Measurements from ENCODE around the gene FRY. TPM values are rescaled to one million over a fixed set of nuclear protein-coding genes. Genes with fewer than 3 reads are reported as not detected.

FRY gene
- total and polyA plus RNA-seq, 2 donors from 2014 or later, result 21.8 to 69.5 TPM

DNA sequence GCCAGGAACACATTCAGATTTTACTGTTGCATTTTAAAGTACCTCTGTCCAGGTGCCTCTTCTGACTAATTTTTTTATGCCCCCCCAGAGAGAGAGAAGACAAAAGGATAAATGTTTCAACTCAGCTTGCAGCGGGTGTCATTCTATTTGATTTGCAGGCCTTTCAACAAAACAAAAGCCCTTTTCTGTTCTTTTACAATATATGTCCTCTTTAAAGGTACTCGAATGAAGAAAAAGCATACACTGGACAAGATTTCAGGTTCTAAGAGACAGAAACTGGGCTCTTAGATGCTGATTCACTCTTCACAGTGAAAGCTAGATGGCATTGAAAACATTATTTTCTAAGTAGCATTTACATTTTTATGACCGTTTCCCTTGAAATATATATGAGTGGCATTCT lies 2.9 kb upstream of the FRY start:
- intact Hi-C loops (cut with DNase I), result no loop called here
- no peak overlapping the region for H3K27ac ChIP-seq (ENCODE audit: low read depth in 2 of 2, low read length in 2 of 2)
- H3K4me1 ChIP-seq (ENCODE audit: control insufficient read depth in 2 of 3, insufficient read depth in 2 of 3, low read depth in 1 of 3, low read length in 3 of 3), result peaks cover 0 to 4% (median 2%) of the 10 kb centered on the region in 3 donors
- no peaks in the 10 kb centered on the region for H3K36me3 ChIP-seq (ENCODE audit: control insufficient read depth in 2 of 3, insufficient read depth in 3 of 3, low read length in 3 of 3)
- H3K27me3 ChIP-seq (ENCODE audit: control insufficient read depth, insufficient read depth, low read length), result no peaks in the 10 kb centered on the region
- no peak overlapping the region for H3K9ac ChIP-seq (ENCODE audit: low read length in 3 of 3)
- no peaks in the 10 kb centered on the region for H3K9me3 ChIP-seq (ENCODE audit: control insufficient read depth in 2 of 3, insufficient read depth in 1 of 3, low read length in 3 of 3)
- no peak for DNase-seq
- H3K4me3 ChIP-seq (ENCODE audit: low read length in 3 of 3), result no peak overlapping the region
- TF ChIP-seq, protein P1, sequence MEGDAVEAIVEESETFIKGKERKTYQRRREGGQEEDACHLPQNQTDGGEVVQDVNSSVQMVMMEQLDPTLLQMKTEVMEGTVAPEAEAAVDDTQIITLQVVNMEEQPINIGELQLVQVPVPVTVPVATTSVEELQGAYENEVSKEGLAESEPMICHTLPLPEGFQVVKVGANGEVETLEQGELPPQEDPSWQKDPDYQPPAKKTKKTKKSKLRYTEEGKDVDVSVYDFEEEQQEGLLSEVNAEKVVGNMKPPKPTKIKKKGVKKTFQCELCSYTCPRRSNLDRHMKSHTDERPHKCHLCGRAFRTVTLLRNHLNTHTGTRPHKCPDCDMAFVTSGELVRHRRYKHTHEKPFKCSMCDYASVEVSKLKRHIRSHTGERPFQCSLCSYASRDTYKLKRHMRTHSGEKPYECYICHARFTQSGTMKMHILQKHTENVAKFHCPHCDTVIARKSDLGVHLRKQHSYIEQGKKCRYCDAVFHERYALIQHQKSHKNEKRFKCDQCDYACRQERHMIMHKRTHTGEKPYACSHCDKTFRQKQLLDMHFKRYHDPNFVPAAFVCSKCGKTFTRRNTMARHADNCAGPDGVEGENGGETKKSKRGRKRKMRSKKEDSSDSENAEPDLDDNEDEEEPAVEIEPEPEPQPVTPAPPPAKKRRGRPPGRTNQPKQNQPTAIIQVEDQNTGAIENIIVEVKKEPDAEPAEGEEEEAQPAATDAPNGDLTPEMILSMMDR (IDR thresholded peaks at IDR 0.05; ENCODE audit: borderline replicate concordance, extremely low read depth, insufficient read depth), result no peak
- FAIRE-seq, result no peak

DNA sequence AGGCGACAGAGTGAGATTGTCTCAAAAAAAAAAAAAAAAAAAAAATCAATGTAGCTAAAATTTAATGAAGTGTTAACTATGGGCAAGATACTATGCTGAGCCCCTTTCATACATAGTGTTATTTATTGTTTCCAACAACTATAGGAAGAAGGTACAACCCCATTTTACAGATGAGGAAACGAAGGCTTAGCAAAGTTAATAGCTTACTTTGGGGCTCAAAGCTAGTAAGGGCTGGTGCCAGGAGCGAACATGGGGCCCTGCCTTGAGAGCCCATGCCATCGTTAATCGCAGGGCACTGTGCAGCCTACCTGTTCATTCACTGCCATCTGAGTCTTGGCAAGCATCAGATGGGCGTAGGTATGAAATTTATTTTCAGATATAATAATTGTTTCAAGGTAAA lies 1.9 kb upstream of the FRY start:
- peaks cover 0 to 4% (median 3%) of the 10 kb centered on the region in 3 donors for H3K4me1 ChIP-seq (ENCODE audit: control insufficient read depth in 2 of 3, insufficient read depth in 2 of 3, low read depth in 1 of 3, low read length in 3 of 3)
- intact Hi-C loops (cut with DNase I), result no loop called here

DNA sequence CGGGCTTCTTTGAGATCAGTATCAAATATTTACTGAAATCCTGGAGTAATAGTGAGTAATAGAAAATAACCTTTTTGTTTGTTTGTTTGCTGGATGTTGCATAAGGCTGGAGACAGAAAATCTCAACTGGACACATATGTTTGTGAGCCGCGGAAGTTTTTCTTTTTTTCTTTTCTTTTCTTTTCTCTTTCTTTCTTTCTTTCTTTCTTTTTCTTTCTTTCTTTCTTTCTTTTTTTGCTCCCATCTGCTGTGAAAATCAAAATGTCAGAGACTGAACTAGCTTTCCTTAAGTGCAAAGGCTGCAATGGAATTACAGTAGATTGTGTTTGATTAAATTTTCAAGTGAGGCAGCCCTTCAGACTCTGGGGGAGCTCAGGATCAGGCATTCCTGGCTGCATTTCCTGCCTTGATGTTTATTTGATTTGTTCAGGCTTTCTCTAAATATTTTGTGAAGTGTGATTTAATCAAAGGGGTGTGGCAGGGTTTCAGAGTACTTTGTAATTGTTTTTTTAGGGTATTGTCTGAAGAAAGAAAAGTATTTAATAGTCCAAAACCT lies 319 bp downstream of the FRY start:
- Histone ChIP-seq H3K27ac (ENCODE audit: low read depth in 2 of 2, low read length in 2 of 2) (peak overlapping the region in 1 of 2 donors; percentile 73), H3K9me3 (ENCODE audit: control insufficient read depth in 2 of 3, insufficient read depth in 1 of 3, low read length in 3 of 3) (no peaks in the 10 kb centered on the region), H3K9ac (ENCODE audit: low read length in 3 of 3) (peak overlapping the region; percentile 8 to 30 (median 15)), H3K4me3 (ENCODE audit: low read length in 3 of 3) (peak overlapping the region; percentile 61 to 75 (median 66)), H3K4me1 (ENCODE audit: control insufficient read depth in 2 of 3, insufficient read depth in 2 of 3, low read depth in 1 of 3, low read length in 3 of 3) (peaks cover 0 to 4% (median 3%) of the 10 kb centered on the region in 3 donors), H3K36me3 (ENCODE audit: control insufficient read depth in 2 of 3, insufficient read depth in 3 of 3, low read length in 3 of 3) (no peaks in the 10 kb centered on the region), H3K27me3 (ENCODE audit: control insufficient read depth, insufficient read depth, low read length) (no peaks in the 10 kb centered on the region)
- TF ChIP-seq, protein P1 (IDR thresholded peaks at IDR 0.05; ENCODE audit: borderline replicate concordance, extremely low read depth, insufficient read depth), result no peak
- intact Hi-C loops (cut with DNase I), result no loop called here
- FAIRE-seq (no peak), DNase-seq (peak in 1 of 5 donors; percentile 51)

More for the DNA sequence above, 1.9 kb upstream of the FRY start:
- FAIRE-seq, result no peak
- TF ChIP-seq, protein P1 (IDR thresholded peaks at IDR 0.05; ENCODE audit: borderline replicate concordance, extremely low read depth, insufficient read depth), result no peak
- no peak overlapping the region for H3K4me3 ChIP-seq (ENCODE audit: low read length in 3 of 3)
- DNase-seq, result no peak
- H3K9me3 ChIP-seq (ENCODE audit: control insufficient read depth in 2 of 3, insufficient read depth in 1 of 3, low read length in 3 of 3), result no peaks in the 10 kb centered on the region
- no peaks in the 10 kb centered on the region for H3K36me3 ChIP-seq (ENCODE audit: control insufficient read depth in 2 of 3, insufficient read depth in 3 of 3, low read length in 3 of 3)
- no peak overlapping the region for H3K9ac ChIP-seq (ENCODE audit: low read length in 3 of 3)
- no peak overlapping the region for H3K27ac ChIP-seq (ENCODE audit: low read depth in 2 of 2, low read length in 2 of 2)
- H3K27me3 ChIP-seq (ENCODE audit: control insufficient read depth, insufficient read depth, low read length), result no peaks in the 10 kb centered on the region

DNA sequence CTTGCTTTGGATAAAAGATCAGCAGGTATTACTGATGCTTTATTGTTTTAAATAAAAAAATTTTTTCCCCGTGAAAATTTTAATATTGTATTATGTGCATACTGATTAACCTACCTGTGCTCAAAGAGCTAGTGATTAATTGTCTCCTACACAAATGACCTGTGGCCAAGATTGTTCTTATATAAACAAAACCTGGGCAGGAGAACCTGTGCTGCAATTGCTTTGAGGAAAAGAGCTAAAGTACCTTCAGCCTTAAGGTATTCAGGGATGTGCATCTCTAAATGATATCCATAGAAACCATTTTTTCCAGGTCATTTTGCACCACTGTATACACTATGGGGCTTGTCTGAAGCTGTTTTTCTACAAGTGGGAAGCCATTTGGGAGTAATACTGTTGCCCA lies 1.2 kb downstream of the FRY start:
- Histone ChIP-seq H3K27me3 (ENCODE audit: control insufficient read depth, insufficient read depth, low read length) (no peaks in the 10 kb centered on the region), H3K4me1 (ENCODE audit: control insufficient read depth in 2 of 3, insufficient read depth in 2 of 3, low read depth in 1 of 3, low read length in 3 of 3) (peaks cover 0 to 4% (median 3%) of the 10 kb centered on the region in 3 donors), H3K36me3 (ENCODE audit: control insufficient read depth in 2 of 3, insufficient read depth in 3 of 3, low read length in 3 of 3) (no peaks in the 10 kb centered on the region), H3K9me3 (ENCODE audit: control insufficient read depth in 2 of 3, insufficient read depth in 1 of 3, low read length in 3 of 3) (no peaks in the 10 kb centered on the region), H3K27ac (ENCODE audit: low read depth in 2 of 2, low read length in 2 of 2) (no peak overlapping the region), H3K9ac (ENCODE audit: low read length in 3 of 3) (no peak overlapping the region), H3K4me3 (ENCODE audit: low read length in 3 of 3) (no peak overlapping the region)
- DNase-seq (no peak), FAIRE-seq (no peak)
- TF ChIP-seq, protein P1 (IDR thresholded peaks at IDR 0.05; ENCODE audit: borderline replicate concordance, extremely low read depth, insufficient read depth), result no peak
- intact Hi-C loops (cut with DNase I), result no loop called here

Data from kidney (tissue), 14 donors.